Measurements from ENCODE around the gene PARD3B. TPM values are rescaled to one million over a fixed set of nuclear protein-coding genes. Genes with fewer than 3 reads are reported as not detected.

The PARD3B gene
- total RNA-seq, 1 donor from 2014 or later = 29.7 TPM

- Mint-ChIP-seq H3K9me3 (ENCODE audit: low read depth) (peaks cover 3% of the 10 kb centered on the region), H3K27ac (no peak overlapping the region), H3K4me1 (ENCODE audit: low read depth) (peaks cover 4% of the 10 kb centered on the region), H3K27me3 (no peaks in the 10 kb centered on the region), H3K36me3 (ENCODE audit: insufficient read depth) (peaks cover 1% of the 10 kb centered on the region), H3K4me3 (ENCODE audit: low read depth) (no peak overlapping the region)
- no peak for DNase-seq (ENCODE audit: low spot score, unreplicated experiment)
- no peak for TF ChIP-seq CTCF (IDR thresholded peaks at IDR 0.05; ENCODE audit: unreplicated experiment)
Measured at GRCh38 chr2:205051417-205051816, 506.1 kb downstream of the PARD3B start.

- TF ChIP-seq CTCF (IDR thresholded peaks at IDR 0.05; ENCODE audit: unreplicated experiment) = no peak
- no peak for DNase-seq (ENCODE audit: low spot score, unreplicated experiment)
- H3K27ac Mint-ChIP-seq = no peak overlapping the region
- H3K4me3 Mint-ChIP-seq (ENCODE audit: low read depth) = no peak overlapping the region
- no peaks in the 10 kb centered on the region for H3K27me3 Mint-ChIP-seq
- H3K4me1 Mint-ChIP-seq (ENCODE audit: low read depth) = peaks cover 4% of the 10 kb centered on the region
- H3K36me3 Mint-ChIP-seq (ENCODE audit: insufficient read depth) = peaks cover 1% of the 10 kb centered on the region
- peaks cover 3% of the 10 kb centered on the region for H3K9me3 Mint-ChIP-seq (ENCODE audit: low read depth)
Measured at GRCh38 chr2:205052781-205053180, 507.5 kb downstream of the PARD3B start.

GRCh38 chr2:205053827-205054410 lies 508.6 kb downstream of the PARD3B start:
- Mint-ChIP-seq H3K4me3 (ENCODE audit: low read depth) (no peak overlapping the region), H3K27me3 (no peaks in the 10 kb centered on the region), H3K27ac (no peak overlapping the region), H3K4me1 (ENCODE audit: low read depth) (peaks cover 4% of the 10 kb centered on the region), H3K36me3 (ENCODE audit: insufficient read depth) (peaks cover 8% of the 10 kb centered on the region), H3K9me3 (ENCODE audit: low read depth) (peaks cover 14% of the 10 kb centered on the region)
- TF ChIP-seq CTCF (IDR thresholded peaks at IDR 0.05; ENCODE audit: unreplicated experiment) = no peak
- no peak for DNase-seq (ENCODE audit: low spot score, unreplicated experiment)

- Mint-ChIP-seq H3K4me3 (ENCODE audit: low read depth) (no peak overlapping the region), H3K4me1 (ENCODE audit: low read depth) (peaks cover 4% of the 10 kb centered on the region), H3K36me3 (ENCODE audit: insufficient read depth) (peaks cover 9% of the 10 kb centered on the region), H3K27ac (no peak overlapping the region), H3K9me3 (ENCODE audit: low read depth) (peaks cover 15% of the 10 kb centered on the region), H3K27me3 (no peaks in the 10 kb centered on the region)
- no peak for TF ChIP-seq CTCF (IDR thresholded peaks at IDR 0.05; ENCODE audit: unreplicated experiment)
- no peak for DNase-seq (ENCODE audit: low spot score, unreplicated experiment)
Measured at GRCh38 chr2:205054789-205055188, 509.5 kb downstream of the PARD3B start.

- H3K9me3 Mint-ChIP-seq (ENCODE audit: low read depth) = peaks cover 15% of the 10 kb centered on the region
- peaks cover 9% of the 10 kb centered on the region for H3K36me3 Mint-ChIP-seq (ENCODE audit: insufficient read depth)
- H3K27me3 Mint-ChIP-seq = no peaks in the 10 kb centered on the region
- DNase-seq (ENCODE audit: low spot score, unreplicated experiment) = no peak
- H3K27ac Mint-ChIP-seq = no peak overlapping the region
- no peak for TF ChIP-seq CTCF (IDR thresholded peaks at IDR 0.05; ENCODE audit: unreplicated experiment)
- peaks cover 4% of the 10 kb centered on the region for H3K4me1 Mint-ChIP-seq (ENCODE audit: low read depth)
- no peak overlapping the region for H3K4me3 Mint-ChIP-seq (ENCODE audit: low read depth)
Measured at GRCh38 chr2:205055251-205055650, 510.0 kb downstream of the PARD3B start.

Data from progenitor cell of endocrine pancreas (in vitro differentiated cells).